Measurements from ENCODE around the gene TAF1D.

The TAF1D gene

GRCh38 chr11:93740730-93741093 lies 583 bp downstream of the TAF1D start:
- H3K4me2 ChIP-seq (ENCODE audit: insufficient read depth, low read length, poor library complexity, severe bottlenecking), result peak overlapping the region; percentile 47
- whole genome bisulfite sequencing, 2 donors (ENCODE audit: extremely low coverage in 2 of 2, insufficient read length in 2 of 2, insufficient replicate concordance in 1 of 2), result no CpG with 5 or more reads among the region's 20 CpGs

GRCh38 chr11:93740031-93740729 lies 1.1 kb downstream of the TAF1D start:
- no peak overlapping the region for H2BK15ac ChIP-seq (ENCODE audit: low read length)
- peak overlapping the region; percentile 81 to 96 for H3K4me3 ChIP-seq (ENCODE audit: low read length in 2 of 2)
- peaks cover 3 to 22% of the 10 kb centered on the region in 2 donors for H3K4me1 ChIP-seq (ENCODE audit: control insufficient read depth in 2 of 2, insufficient read depth in 1 of 2, low read depth in 1 of 2, low read length in 2 of 2)
- no peak overlapping the region for H3K23ac ChIP-seq (ENCODE audit: low read depth, low read length, poor library complexity)
- WGBS, 2 donors (ENCODE audit: extremely low coverage in 2 of 2, insufficient read length in 2 of 2, insufficient replicate concordance in 1 of 2), result no CpG with 5 or more reads among the region's 18 CpGs
- no peaks in the 10 kb centered on the region for H3K27me3 ChIP-seq (ENCODE audit: control insufficient read depth in 3 of 3, insufficient read depth in 3 of 3, low read depth in 1 of 3, low read length in 3 of 3)
- no peak overlapping the region for H2BK120ac ChIP-seq (ENCODE audit: low read depth, low read length)
- H3K27ac ChIP-seq (replicated peaks; ENCODE audit: low read length), result no peak overlapping the region
- DNase-seq (ENCODE audit: low spot score), result no peak
- H3K14ac ChIP-seq (ENCODE audit: low read length), result no peak overlapping the region
- no peak overlapping the region for H3K18ac ChIP-seq (ENCODE audit: low read length)
- H3K9ac ChIP-seq (ENCODE audit: low read depth, low read length, poor library complexity), result peak overlapping the region; percentile 63
- no peak overlapping the region for H3K4ac ChIP-seq (ENCODE audit: low read length)
- H3K36me3 ChIP-seq (replicated peaks in 1 of 2; ENCODE audit: control insufficient read depth in 2 of 2, insufficient read depth in 2 of 2, low read length in 2 of 2), result peaks cover 8 to 61% of the 10 kb centered on the region in 2 donors
- no peak overlapping the region for H2BK12ac ChIP-seq (ENCODE audit: low read length)
- H3K79me1 ChIP-seq (ENCODE audit: low read depth, low read length), result peaks cover 4% of the 10 kb centered on the region
- no peak overlapping the region for H4K91ac ChIP-seq (ENCODE audit: low read depth, low read length, poor library complexity)
- peak overlapping the region; percentile 56 for H3K4me2 ChIP-seq (ENCODE audit: insufficient read depth, low read length, poor library complexity, severe bottlenecking)
- H3K9me3 ChIP-seq (replicated peaks in 1 of 2; ENCODE audit: control insufficient read depth in 2 of 2, insufficient read depth in 1 of 2, low read depth in 1 of 2, low read length in 2 of 2), result no peaks in the 10 kb centered on the region
- H2AK5ac ChIP-seq (ENCODE audit: low read depth, low read length), result no peak overlapping the region
- no peak overlapping the region for H2AFZ ChIP-seq (ENCODE audit: low read length)
- no peak overlapping the region for H2BK5ac ChIP-seq (ENCODE audit: low read length)
- no peak overlapping the region for H4K8ac ChIP-seq (ENCODE audit: low read depth, low read length)

More at GRCh38 chr11:93740730-93741093, 583 bp downstream of the TAF1D start:
- peaks cover 4% of the 10 kb centered on the region for H3K79me1 ChIP-seq (ENCODE audit: low read depth, low read length)
- peak overlapping the region; percentile 95 for H3K27ac ChIP-seq (replicated peaks; ENCODE audit: low read length)
- no peak overlapping the region for H2BK15ac ChIP-seq (ENCODE audit: low read length)
- no peak overlapping the region for H4K91ac ChIP-seq (ENCODE audit: low read depth, low read length, poor library complexity)
- H3K9ac ChIP-seq (ENCODE audit: low read depth, low read length, poor library complexity), result peak overlapping the region; percentile 92
- peak overlapping the region; percentile 91 for H2AFZ ChIP-seq (ENCODE audit: low read length)
- H3K27me3 ChIP-seq (ENCODE audit: control insufficient read depth in 3 of 3, insufficient read depth in 3 of 3, low read depth in 1 of 3, low read length in 3 of 3), result no peaks in the 10 kb centered on the region
- peak; percentile 29 for DNase-seq (ENCODE audit: low spot score)
- H2AK5ac ChIP-seq (ENCODE audit: low read depth, low read length), result peak overlapping the region; percentile 2
- no peak overlapping the region for H2BK120ac ChIP-seq (ENCODE audit: low read depth, low read length)
- H3K14ac ChIP-seq (ENCODE audit: low read length), result no peak overlapping the region
- no peak overlapping the region for H2BK5ac ChIP-seq (ENCODE audit: low read length)
- H3K4me3 ChIP-seq (ENCODE audit: low read length in 2 of 2), result peak overlapping the region; percentile 81 to 96
- peaks cover 5 to 55% of the 10 kb centered on the region in 2 donors for H3K36me3 ChIP-seq (replicated peaks in 1 of 2; ENCODE audit: control insufficient read depth in 2 of 2, insufficient read depth in 2 of 2, low read length in 2 of 2)
- H2BK12ac ChIP-seq (ENCODE audit: low read length), result no peak overlapping the region
- H3K18ac ChIP-seq (ENCODE audit: low read length), result no peak overlapping the region
- no peak overlapping the region for H3K23ac ChIP-seq (ENCODE audit: low read depth, low read length, poor library complexity)
- no peaks in the 10 kb centered on the region for H3K9me3 ChIP-seq (replicated peaks in 1 of 2; ENCODE audit: control insufficient read depth in 2 of 2, insufficient read depth in 1 of 2, low read depth in 1 of 2, low read length in 2 of 2)
- no peak overlapping the region for H3K4ac ChIP-seq (ENCODE audit: low read length)
- H3K4me1 ChIP-seq (ENCODE audit: control insufficient read depth in 2 of 2, insufficient read depth in 1 of 2, low read depth in 1 of 2, low read length in 2 of 2), result peaks cover 3 to 22% of the 10 kb centered on the region in 2 donors
- no peak overlapping the region for H4K8ac ChIP-seq (ENCODE audit: low read depth, low read length)

- H3K23ac ChIP-seq (ENCODE audit: low read depth, low read length, poor library complexity), result no peak overlapping the region
- no peak overlapping the region for H2BK120ac ChIP-seq (ENCODE audit: low read depth, low read length)
- no peak overlapping the region for H2BK12ac ChIP-seq (ENCODE audit: low read length)
- H3K18ac ChIP-seq (ENCODE audit: low read length), result no peak overlapping the region
- no peak overlapping the region for H2BK5ac ChIP-seq (ENCODE audit: low read length)
- no peak overlapping the region for H3K27ac ChIP-seq (replicated peaks; ENCODE audit: low read length)
- H3K4me3 ChIP-seq (ENCODE audit: low read length in 2 of 2), result peak overlapping the region in 1 of 2 donors; percentile 81
- no peak overlapping the region for H4K8ac ChIP-seq (ENCODE audit: low read depth, low read length)
- H3K36me3 ChIP-seq (replicated peaks in 1 of 2; ENCODE audit: control insufficient read depth in 2 of 2, insufficient read depth in 2 of 2, low read length in 2 of 2), result peaks cover 10 to 73% of the 10 kb centered on the region in 2 donors
- no peak overlapping the region for H3K14ac ChIP-seq (ENCODE audit: low read length)
- H3K27me3 ChIP-seq (ENCODE audit: control insufficient read depth in 3 of 3, insufficient read depth in 3 of 3, low read depth in 1 of 3, low read length in 3 of 3), result no peaks in the 10 kb centered on the region
- peaks cover 4% of the 10 kb centered on the region for H3K79me1 ChIP-seq (ENCODE audit: low read depth, low read length)
- H2AFZ ChIP-seq (ENCODE audit: low read length), result no peak overlapping the region
- H4K91ac ChIP-seq (ENCODE audit: low read depth, low read length, poor library complexity), result no peak overlapping the region
- DNase-seq (ENCODE audit: low spot score), result no peak
- peaks cover 3 to 18% of the 10 kb centered on the region in 2 donors for H3K4me1 ChIP-seq (ENCODE audit: control insufficient read depth in 2 of 2, insufficient read depth in 1 of 2, low read depth in 1 of 2, low read length in 2 of 2)
- no peaks in the 10 kb centered on the region for H3K9me3 ChIP-seq (replicated peaks in 1 of 2; ENCODE audit: control insufficient read depth in 2 of 2, insufficient read depth in 1 of 2, low read depth in 1 of 2, low read length in 2 of 2)
- H3K9ac ChIP-seq (ENCODE audit: low read depth, low read length, poor library complexity), result no peak overlapping the region
- H3K4me2 ChIP-seq (ENCODE audit: insufficient read depth, low read length, poor library complexity, severe bottlenecking), result no peak overlapping the region
- no peak overlapping the region for H2BK15ac ChIP-seq (ENCODE audit: low read length)
- no peak overlapping the region for H2AK5ac ChIP-seq (ENCODE audit: low read depth, low read length)
- H3K4ac ChIP-seq (ENCODE audit: low read length), result no peak overlapping the region
- WGBS, 2 donors (ENCODE audit: extremely low coverage in 2 of 2, insufficient read length in 2 of 2, insufficient replicate concordance in 1 of 2), result no CpG with 5 or more reads among the region's 6 CpGs
Observed at GRCh38 chr11:93738647-93739081, 2.6 kb downstream of the TAF1D start.

- no peak overlapping the region for H3K18ac ChIP-seq (ENCODE audit: low read length)
- H3K79me1 ChIP-seq (ENCODE audit: low read depth, low read length), result no peaks in the 10 kb centered on the region
- H3K4ac ChIP-seq (ENCODE audit: low read length), result no peak overlapping the region
- no peak overlapping the region for H2BK15ac ChIP-seq (ENCODE audit: low read length)
- no peak overlapping the region for H2BK12ac ChIP-seq (ENCODE audit: low read length)
- no peak overlapping the region for H3K9ac ChIP-seq (ENCODE audit: low read depth, low read length, poor library complexity)
- H3K4me2 ChIP-seq (ENCODE audit: insufficient read depth, low read length, poor library complexity, severe bottlenecking), result no peak overlapping the region
- DNase-seq (ENCODE audit: low spot score), result no peak
- H2AFZ ChIP-seq (ENCODE audit: low read length), result no peak overlapping the region
- H4K91ac ChIP-seq (ENCODE audit: low read depth, low read length, poor library complexity), result no peak overlapping the region
- no peak overlapping the region for H4K8ac ChIP-seq (ENCODE audit: low read depth, low read length)
- no peak overlapping the region for H2AK5ac ChIP-seq (ENCODE audit: low read depth, low read length)
- H2BK5ac ChIP-seq (ENCODE audit: low read length), result no peak overlapping the region
- peaks cover 3 to 18% of the 10 kb centered on the region in 2 donors for H3K4me1 ChIP-seq (ENCODE audit: control insufficient read depth in 2 of 2, insufficient read depth in 1 of 2, low read depth in 1 of 2, low read length in 2 of 2)
- no peak overlapping the region for H2BK120ac ChIP-seq (ENCODE audit: low read depth, low read length)
- no CpG with 5 or more reads among the region's 6 CpGs for WGBS, 2 donors (ENCODE audit: extremely low coverage in 2 of 2, insufficient read length in 2 of 2, insufficient replicate concordance in 1 of 2)
- no peak overlapping the region for H3K23ac ChIP-seq (ENCODE audit: low read depth, low read length, poor library complexity)
- no peak overlapping the region for H3K4me3 ChIP-seq (ENCODE audit: low read length in 2 of 2)
- H3K14ac ChIP-seq (ENCODE audit: low read length), result no peak overlapping the region
- no peaks in the 10 kb centered on the region for H3K27me3 ChIP-seq (ENCODE audit: control insufficient read depth in 3 of 3, insufficient read depth in 3 of 3, low read depth in 1 of 3, low read length in 3 of 3)
- H3K27ac ChIP-seq (replicated peaks; ENCODE audit: low read length), result no peak overlapping the region
- peaks cover 14 to 73% of the 10 kb centered on the region in 2 donors for H3K36me3 ChIP-seq (replicated peaks in 1 of 2; ENCODE audit: control insufficient read depth in 2 of 2, insufficient read depth in 2 of 2, low read length in 2 of 2)
- H3K9me3 ChIP-seq (replicated peaks in 1 of 2; ENCODE audit: control insufficient read depth in 2 of 2, insufficient read depth in 1 of 2, low read depth in 1 of 2, low read length in 2 of 2), result no peaks in the 10 kb centered on the region
Observed at GRCh38 chr11:93737904-93738612, 3.2 kb downstream of the TAF1D start.

All from neuronal stem cell (in vitro differentiated cells).